Activated CD8-positive, alpha-beta T cell treated with anti-CD3 and anti-CD28 coated beads for 36 hours (primary cell): ENCODE data around the gene CLEC4M. TPM values are rescaled to one million over a fixed set of nuclear protein-coding genes. Genes with fewer than 3 reads are reported as not detected.

Experiments
- ATAC-seq: fragments of 200-7000 bp; cut with Tn5 transposase; one replicate; pipeline ENCODE4 v1.10.0; 2021; ENCODE audit warnings: mild to moderate bottlenecking, moderate library complexity
- CTCF ChIA-PET: fragments of 350-600 bp; sonication (Branson Sonifier 250); formaldehyde crosslinking; loops from one replicate; lab custom pipeline; 2021; ENCODE audit warnings: antibody characterized with exemption; lab: Charles Lee
- POLR2A ChIA-PET: fragments of 350-600 bp; sonication (Branson Sonifier 250); formaldehyde crosslinking; loops from one replicate; lab custom pipeline; 2021; ENCODE audit warnings: antibody characterized with exemption; lab: Charles Lee
- DNase-seq: peaks from one replicate; pipeline ENCODE4 v3.0.0-alpha.2; 2020
- H3K27ac Mint-ChIP-seq: one replicate; pipeline ENCODE4 v1.8.0; 2021; ENCODE audit warnings: mild to moderate bottlenecking, mixed read lengths
- H3K27me3 Mint-ChIP-seq: one replicate; pipeline ENCODE4 v1.8.0; 2021; ENCODE audit warnings: mixed read lengths
- H3K36me3 Mint-ChIP-seq: one replicate; pipeline ENCODE4 v1.8.0; 2021; ENCODE audit warnings: low read depth, mixed read lengths
- H3K4me1 Mint-ChIP-seq: one replicate; pipeline ENCODE4 v1.8.0; 2021; ENCODE audit warnings: low read depth, mixed read lengths
- H3K4me3 Mint-ChIP-seq: one replicate; pipeline ENCODE4 v1.8.0; 2021; ENCODE audit warnings: mild to moderate bottlenecking, moderate library complexity, mixed read lengths
- H3K9me3 Mint-ChIP-seq: one replicate; pipeline ENCODE4 v1.8.0; 2021; ENCODE audit warnings: mixed read lengths
- CTCF ChIP-seq: fragments of 200-600 bp; IDR thresholded peaks from one replicate; pipeline ENCODE4 v1.8.0; 2022; ENCODE audit warnings: antibody characterized with exemption, mild to moderate bottlenecking
- intact Hi-C: fragments of 100-400 bp; cut with micrococcal nuclease; formaldehyde crosslinking; loops from one replicate; pipeline ENCODE4 v1.10.0; 2022
- total RNA-seq, 2 experiments: library from RNA; stranded (reverse); gene quantifications; one replicate each; pipeline ENCODE4 v1.2.3, GENCODE V29; 2021

CLEC4M gene
- total RNA-seq, 2 experiments from 2014 or later = not detected

DNA sequence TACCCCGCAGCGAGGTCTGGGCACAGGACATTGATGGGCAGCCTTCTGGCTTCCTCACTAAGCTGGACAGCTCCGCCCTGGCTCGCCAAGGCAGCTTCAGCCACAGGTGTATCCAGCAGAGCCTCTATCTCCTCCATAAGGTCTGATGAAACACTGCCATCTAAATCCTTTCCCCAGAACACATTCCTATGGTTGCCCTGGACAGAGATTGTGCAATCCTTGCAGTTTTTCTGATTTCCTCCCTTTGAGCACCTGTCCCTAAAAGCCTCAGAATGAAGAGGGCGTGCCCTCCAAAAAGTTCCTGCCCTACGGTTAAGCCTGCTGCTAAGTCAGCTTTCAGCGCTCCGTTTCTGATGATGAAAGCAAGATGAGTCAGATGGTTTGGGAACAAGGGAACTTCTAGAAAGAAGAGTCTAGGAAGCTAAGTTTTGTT, 21.0 kb downstream of the CLEC4M start:
- H3K9me3 Mint-ChIP-seq = peaks cover 9% of the 10 kb centered on the region
- H3K4me3 Mint-ChIP-seq = no peak overlapping the region
- H3K4me1 Mint-ChIP-seq = peaks cover 2% of the 10 kb centered on the region
- POLR2A ChIA-PET = interaction anchor here (0.9 kb wide), 1 partner anchor 16 kb away, joined by 3 read pairs; no protein-coding TSS in a partner anchor
- ATAC-seq (no peak), DNase-seq (no peak)
- intact Hi-C loops = no loop called here
- no peak overlapping the region for H3K27ac Mint-ChIP-seq
- no peak for TF ChIP-seq CTCF
- H3K27me3 Mint-ChIP-seq = peaks cover 53% of the 10 kb centered on the region
- CTCF ChIA-PET = no interaction called here
- no peaks in the 10 kb centered on the region for H3K36me3 Mint-ChIP-seq

- POLR2A ChIA-PET = no interaction called here
- Mint-ChIP-seq H3K4me1 (peaks cover 6% of the 10 kb centered on the region), H3K27ac (no peak overlapping the region), H3K36me3 (no peaks in the 10 kb centered on the region), H3K4me3 (no peak overlapping the region), H3K27me3 (peaks cover 60% of the 10 kb centered on the region), H3K9me3 (peaks cover 8% of the 10 kb centered on the region)
- intact Hi-C loops = no loop called here
- TF ChIP-seq CTCF = no peak
- no peak for DNase-seq
- no peak for ATAC-seq
- CTCF ChIA-PET = no interaction called here
Measured at GRCh38 chr19:7784856-7785255, 21.8 kb downstream of the CLEC4M start.

DNA sequence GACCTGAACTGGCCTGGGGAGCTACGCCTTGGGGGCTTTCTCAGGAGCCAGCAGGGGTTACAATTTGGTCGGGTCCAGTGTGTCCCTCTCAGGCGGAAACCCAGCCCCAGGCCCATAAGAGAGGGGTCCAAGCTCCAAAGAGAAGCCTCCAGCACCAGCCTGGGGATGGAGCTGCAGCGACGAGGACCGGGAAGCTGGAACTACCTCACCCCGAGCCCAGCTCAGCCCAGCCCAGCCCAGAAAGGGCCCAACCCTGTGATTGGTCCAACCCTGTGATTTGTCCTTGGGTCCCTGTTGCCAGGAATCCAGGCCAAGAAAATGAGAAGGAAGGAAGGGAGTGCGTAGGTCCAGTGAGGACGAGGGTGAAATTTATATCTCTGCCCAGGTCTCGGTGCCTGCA, 24.1 kb downstream of the CLEC4M start:
- no peak overlapping the region for H3K4me3 Mint-ChIP-seq
- ATAC-seq (no peak), DNase-seq (no peak)
- intact Hi-C loops = no loop called here
- ChIA-PET CTCF (interaction anchor here (1.5 to 1.9 kb wide), 2 partner anchors 12 to 106 kb away, joined by 6 to 7 read pairs; partner anchors contain the start of gene TRAPPC5), POLR2A (no interaction called here)
- peaks cover 52% of the 10 kb centered on the region for H3K27me3 Mint-ChIP-seq
- no peaks in the 10 kb centered on the region for H3K36me3 Mint-ChIP-seq
- H3K4me1 Mint-ChIP-seq = peaks cover 6% of the 10 kb centered on the region
- H3K9me3 Mint-ChIP-seq = peaks cover 6% of the 10 kb centered on the region
- no peak overlapping the region for H3K27ac Mint-ChIP-seq
- no peak for TF ChIP-seq CTCF

DNA sequence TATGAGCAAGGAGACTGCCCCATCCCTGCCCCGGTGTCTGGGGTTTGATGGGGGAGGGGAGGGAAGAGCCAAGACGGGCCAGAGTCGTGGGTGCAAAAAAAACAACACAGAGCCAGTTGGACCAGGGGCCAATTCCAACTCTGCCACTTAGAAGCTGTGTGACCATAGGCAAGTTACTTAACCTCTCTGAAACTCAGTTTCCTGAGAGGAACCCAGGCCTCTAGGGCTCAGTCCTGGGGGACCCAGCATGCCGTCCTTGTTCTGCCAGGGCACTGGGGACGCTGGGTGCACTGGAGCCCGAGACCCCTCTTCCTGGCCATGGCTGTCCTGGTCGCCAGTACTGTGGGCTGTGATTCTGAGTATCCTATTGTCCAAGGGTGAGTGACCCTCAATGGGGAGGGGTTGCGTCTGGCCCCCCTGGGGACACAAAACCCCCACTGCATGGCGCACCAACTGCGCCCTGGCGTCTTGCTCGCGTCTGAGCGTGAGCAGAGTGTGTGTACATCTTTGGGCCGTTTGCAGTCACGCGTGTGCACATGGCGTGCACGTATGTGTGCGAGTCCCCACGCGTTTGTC, 24.6 kb downstream of the CLEC4M start:
- CTCF ChIA-PET = interaction anchor here (1.5 to 1.9 kb wide), 3 partner anchors 12 to 107 kb away, joined by 4 to 7 read pairs (median 6); partner anchors contain the start of gene TRAPPC5
- intact Hi-C loops = no loop called here

More for the DNA sequence above, 24.6 kb downstream of the CLEC4M start:
- peaks cover 6% of the 10 kb centered on the region for H3K9me3 Mint-ChIP-seq
- peaks cover 51% of the 10 kb centered on the region for H3K27me3 Mint-ChIP-seq
- POLR2A ChIA-PET = interaction anchor here (0.6 kb wide), 1 partner anchor 70 kb away, joined by 3 read pairs; no protein-coding TSS in a partner anchor
- peaks cover 6% of the 10 kb centered on the region for H3K4me1 Mint-ChIP-seq
- no peak overlapping the region for H3K4me3 Mint-ChIP-seq
- ATAC-seq (no peak), DNase-seq (no peak)
- no peak for TF ChIP-seq CTCF
- no peak overlapping the region for H3K27ac Mint-ChIP-seq
- H3K36me3 Mint-ChIP-seq = no peaks in the 10 kb centered on the region
